ENCODE measurements around the gene VDAC2. TPM values are rescaled to one million over a fixed set of nuclear protein-coding genes. Genes with fewer than 3 reads are reported as not detected.
"Not testable (repeated sequence)": the region's sequence is repeated elsewhere in the genome, so short reads cannot be mapped to it uniquely, and the experiment has no call there.

VDAC2 gene
- polyA plus RNA-seq, 1 donor from 2014 or later = 291 TPM

- no peaks in the 10 kb centered on the region for H3K36me3 ChIP-seq (ENCODE audit: insufficient read depth, low read length)
- H3F3A ChIP-seq (ENCODE audit: insufficient read depth, low read length, poor library complexity, severe bottlenecking) = no peaks in the 10 kb centered on the region
- no peaks in the 10 kb centered on the region for H3K9me3 ChIP-seq (ENCODE audit: low read length)
- H3K9me2 ChIP-seq (ENCODE audit: insufficient read depth, low read length) = no peaks in the 10 kb centered on the region
- TF ChIP-seq POLR2AphosphoS5 (IDR thresholded peaks at IDR 0.05) (no peak), REST (IDR thresholded peaks at IDR 0.05; ENCODE audit: borderline replicate concordance) (no peak), EZH2 (IDR thresholded peaks at IDR 0.05; ENCODE audit: borderline replicate concordance, insufficient read depth, low read length, poor library complexity, severe bottlenecking) (no peak), RAD21 (conservative IDR thresholded peaks at IDR 0.05) (no peak), CTCF (IDR thresholded peaks at IDR 0.05; ENCODE audit: poor library complexity, severe bottlenecking) (no peak), EP300 (conservative IDR thresholded peaks at IDR 0.05; ENCODE audit: poor library complexity, severe bottlenecking) (no peak), MXI1 (conservative IDR thresholded peaks at IDR 0.05; ENCODE audit: poor library complexity, severe bottlenecking) (no peak), TAF1 (IDR thresholded peaks at IDR 0.05; ENCODE audit: low read depth) (no peak), SMC3 (conservative IDR thresholded peaks at IDR 0.05; ENCODE audit: poor library complexity) (no peak)
- no peak overlapping the region for H3K27ac ChIP-seq (ENCODE audit: low read length)
- no peak overlapping the region for H2AFZ ChIP-seq (ENCODE audit: low read depth, low read length)
- H3K4me3 ChIP-seq (ENCODE audit: low read length) = no peak overlapping the region
- H3K4me2 ChIP-seq (ENCODE audit: low read length) = no peak overlapping the region
- H4K20me1 ChIP-seq (ENCODE audit: insufficient read depth) = no peaks in the 10 kb centered on the region
- no peak overlapping the region for H3K9ac ChIP-seq (ENCODE audit: low read length)
- H3K27me3 ChIP-seq (ENCODE audit: insufficient read depth, low read depth, low read length) = no peaks in the 10 kb centered on the region
- H3K79me2 ChIP-seq (replicated peaks; ENCODE audit: insufficient read depth, low read length) = no peaks in the 10 kb centered on the region
Observed at GRCh38 chr10:75197906-75198305, 12.7 kb upstream of the VDAC2 start.

- H3K9me2 ChIP-seq (ENCODE audit: insufficient read depth, low read length); H3K9me3 ChIP-seq (ENCODE audit: low read length); H3K79me2 ChIP-seq (replicated peaks; ENCODE audit: insufficient read depth, low read length); H3K27ac ChIP-seq (ENCODE audit: low read length); H3F3A ChIP-seq (ENCODE audit: insufficient read depth, low read length, poor library complexity, severe bottlenecking); H2AFZ ChIP-seq (ENCODE audit: low read depth, low read length); H3K27me3 ChIP-seq (ENCODE audit: insufficient read depth, low read depth, low read length); H4K20me1 ChIP-seq (ENCODE audit: insufficient read depth); H3K4me3 ChIP-seq (ENCODE audit: low read length); H3K9ac ChIP-seq (ENCODE audit: low read length); H3K4me2 ChIP-seq (ENCODE audit: low read length); H3K36me3 ChIP-seq (ENCODE audit: insufficient read depth, low read length): not testable (repeated sequence)
Observed at GRCh38 chr10:75199949-75200348, 10.6 kb upstream of the VDAC2 start.

- Histone ChIP-seq H3K9ac (ENCODE audit: low read length) (no peak overlapping the region), H3K9me2 (ENCODE audit: insufficient read depth, low read length) (no peaks in the 10 kb centered on the region), H3K9me3 (ENCODE audit: low read length) (no peaks in the 10 kb centered on the region), H3K4me3 (ENCODE audit: low read length) (no peak overlapping the region), H3K27ac (ENCODE audit: low read length) (no peak overlapping the region), H2AFZ (ENCODE audit: low read depth, low read length) (no peak overlapping the region), H3K27me3 (ENCODE audit: insufficient read depth, low read depth, low read length) (no peaks in the 10 kb centered on the region), H3K36me3 (ENCODE audit: insufficient read depth, low read length) (no peaks in the 10 kb centered on the region), H4K20me1 (ENCODE audit: insufficient read depth) (no peaks in the 10 kb centered on the region), H3F3A (ENCODE audit: insufficient read depth, low read length, poor library complexity, severe bottlenecking) (no peaks in the 10 kb centered on the region), H3K4me2 (ENCODE audit: low read length) (no peak overlapping the region), H3K79me2 (replicated peaks; ENCODE audit: insufficient read depth, low read length) (no peaks in the 10 kb centered on the region)
- no peak for TF ChIP-seq EP300 (conservative IDR thresholded peaks at IDR 0.05; ENCODE audit: poor library complexity, severe bottlenecking)
- TF ChIP-seq EZH2 (IDR thresholded peaks at IDR 0.05; ENCODE audit: borderline replicate concordance, insufficient read depth, low read length, poor library complexity, severe bottlenecking) = no peak
- no peak for TF ChIP-seq SMC3 (conservative IDR thresholded peaks at IDR 0.05; ENCODE audit: poor library complexity)
- TF ChIP-seq TAF1 (IDR thresholded peaks at IDR 0.05; ENCODE audit: low read depth) = no peak
- TF ChIP-seq MXI1 (conservative IDR thresholded peaks at IDR 0.05; ENCODE audit: poor library complexity, severe bottlenecking) = no peak
- TF ChIP-seq CTCF (IDR thresholded peaks at IDR 0.05; ENCODE audit: poor library complexity, severe bottlenecking) = no peak
- TF ChIP-seq POLR2AphosphoS5 (IDR thresholded peaks at IDR 0.05) = no peak
- TF ChIP-seq REST (IDR thresholded peaks at IDR 0.05; ENCODE audit: borderline replicate concordance) = no peak
- TF ChIP-seq RAD21 (conservative IDR thresholded peaks at IDR 0.05) = no peak
Observed at GRCh38 chr10:75201793-75202307, 8.7 kb upstream of the VDAC2 start.

Data from neural cell (in vitro differentiated cells).